CD1c-positive myeloid dendritic cell (primary cell): Measurements from ENCODE around the gene CA11.

Experiments
- DNase-seq: peaks from one replicate; pipeline ENCODE4 v3.0.0-alpha.2; 2016; ENCODE audit errors: extremely low spot score

Gene CA11

DNA sequence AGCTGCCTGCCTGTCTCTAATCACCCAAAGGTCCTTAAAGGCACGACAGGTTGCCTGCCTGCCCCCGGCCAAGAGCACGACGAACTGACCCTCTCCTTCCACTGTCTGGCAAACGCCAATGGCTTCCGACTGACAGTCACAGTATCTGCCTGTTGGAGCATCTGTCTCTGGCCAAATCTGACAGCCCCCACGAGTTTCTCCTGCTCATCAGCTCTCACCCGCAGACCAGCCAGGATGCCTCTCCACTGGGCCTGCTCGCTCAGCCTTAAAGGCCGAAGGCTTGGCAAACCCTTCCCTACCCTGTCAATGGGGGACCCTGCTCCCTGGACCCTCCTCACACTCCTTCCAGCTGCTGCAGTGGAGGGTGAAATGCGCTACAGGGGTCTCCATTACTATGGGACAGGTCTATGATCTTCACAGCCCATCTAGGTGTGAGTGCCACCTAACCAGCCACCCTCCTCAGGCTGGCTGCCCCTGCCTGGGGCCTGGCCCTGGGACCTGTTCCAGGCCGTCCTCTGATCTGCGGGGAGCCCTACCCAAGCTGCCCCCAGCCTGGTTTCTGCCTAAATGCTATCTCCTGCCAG is 32.0 kb downstream of the CA11 start:
- no peak for DNase-seq

DNA sequence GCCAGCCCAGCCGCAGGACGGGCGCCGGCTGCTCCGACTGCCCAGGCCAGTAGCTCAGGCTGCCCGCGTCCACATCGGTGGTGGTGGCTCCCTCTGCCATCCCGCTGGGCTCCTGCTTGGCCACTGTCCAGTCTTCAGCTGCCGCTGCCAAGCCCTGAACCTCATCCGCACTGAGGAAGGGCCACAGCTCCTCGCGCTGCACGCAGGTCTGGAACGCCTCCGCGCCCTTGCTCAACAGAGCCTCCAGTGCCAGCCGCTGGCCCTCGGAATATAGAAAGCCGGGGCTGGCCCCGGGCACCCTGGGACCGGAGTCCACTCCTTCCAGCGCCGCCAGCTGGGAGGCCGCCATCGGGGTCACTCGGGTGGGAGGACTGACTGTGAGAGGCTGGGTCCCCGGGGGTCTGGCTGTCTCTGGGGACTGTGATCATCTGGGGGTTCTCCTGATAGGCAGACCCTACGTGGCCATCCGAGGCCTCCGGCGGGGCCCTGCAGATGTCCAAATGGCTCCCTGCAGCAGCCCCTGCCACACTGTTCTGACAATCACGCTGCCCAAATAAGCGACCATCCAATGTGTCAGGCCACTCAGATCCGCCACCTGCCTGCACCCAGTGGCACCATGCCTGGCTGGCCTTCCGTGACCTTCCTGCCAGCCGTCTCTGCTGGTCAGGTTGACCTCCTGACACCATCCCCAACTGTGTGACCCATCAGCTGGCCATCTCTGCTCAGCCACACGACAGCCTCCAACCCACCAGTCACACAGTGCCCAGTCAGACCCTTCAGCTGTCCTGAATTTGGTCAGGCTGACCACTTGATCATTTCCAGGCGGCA is 32.7 kb downstream of the CA11 start:
- DNase-seq: no peak

DNA sequence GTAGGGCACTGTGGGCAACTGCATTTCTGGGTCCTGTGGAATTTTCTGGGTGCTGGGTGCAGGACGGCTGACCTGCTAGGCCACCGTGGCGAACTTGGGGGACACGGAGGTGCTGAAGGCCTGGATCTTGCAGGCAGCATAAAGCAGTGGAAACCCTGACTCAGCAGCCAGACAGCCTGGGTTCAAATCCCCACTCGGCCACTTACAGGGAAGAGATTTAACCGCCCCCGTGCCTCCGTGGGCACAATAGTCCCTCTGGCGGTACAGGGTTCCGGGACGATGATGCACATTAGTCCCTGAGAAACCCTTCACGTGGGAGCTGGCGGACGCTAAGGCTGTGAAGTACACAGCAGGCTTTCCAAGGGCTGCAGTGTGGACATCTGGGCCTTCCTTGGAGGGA is 34.1 kb downstream of the CA11 start:
- DNase-seq: peak; percentile 19

DNA sequence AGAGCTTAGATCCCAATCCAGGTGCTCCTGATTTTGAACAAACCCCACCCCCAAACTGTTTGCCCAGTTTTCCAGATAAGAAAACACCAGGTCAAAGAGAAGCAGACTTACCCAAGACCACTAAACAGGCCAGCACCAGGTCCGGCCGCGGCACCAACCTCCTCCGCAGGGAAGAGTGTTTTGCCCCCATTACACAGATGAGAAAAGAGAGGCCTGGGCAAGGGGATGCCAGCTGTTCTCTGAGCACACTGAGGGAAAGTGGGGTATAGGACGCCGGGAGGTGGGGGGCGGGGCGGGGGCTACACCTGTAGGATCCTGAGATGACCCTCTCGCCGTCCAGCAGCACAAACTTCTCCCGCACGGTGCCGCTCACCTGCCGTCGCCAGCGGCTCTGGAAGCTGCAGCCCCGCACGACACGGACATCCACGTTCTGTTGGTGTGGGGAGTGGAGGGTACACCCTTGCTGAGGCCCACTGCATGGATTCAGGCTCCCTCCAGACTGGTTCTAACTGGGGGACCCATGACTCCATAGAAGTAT is 36.3 kb downstream of the CA11 start:
- no peak for DNase-seq

DNA sequence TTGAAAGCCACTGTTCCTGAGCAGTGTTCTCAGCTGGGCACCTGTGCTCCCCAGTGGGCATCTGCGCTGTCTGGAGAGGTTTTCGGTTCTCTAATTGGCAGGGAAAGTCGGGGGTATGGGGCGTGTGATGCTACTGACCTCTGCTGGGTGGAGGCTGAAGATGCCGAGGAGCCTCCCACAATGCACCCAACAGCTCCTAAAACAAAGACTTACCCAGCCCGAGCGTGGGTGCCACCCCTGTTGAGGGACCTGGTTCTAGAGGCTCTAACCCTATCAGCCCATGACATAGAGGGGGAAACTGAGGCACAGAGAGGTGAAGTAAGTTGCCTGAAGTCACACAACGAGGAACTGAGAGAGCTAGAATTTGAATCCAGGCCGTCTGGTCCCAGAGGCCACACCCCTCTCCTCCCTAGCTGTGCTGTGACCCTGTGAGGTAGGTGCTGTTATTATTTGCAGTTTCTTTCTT is 37.2 kb downstream of the CA11 start:
- DNase-seq: peak; percentile 82

DNA sequence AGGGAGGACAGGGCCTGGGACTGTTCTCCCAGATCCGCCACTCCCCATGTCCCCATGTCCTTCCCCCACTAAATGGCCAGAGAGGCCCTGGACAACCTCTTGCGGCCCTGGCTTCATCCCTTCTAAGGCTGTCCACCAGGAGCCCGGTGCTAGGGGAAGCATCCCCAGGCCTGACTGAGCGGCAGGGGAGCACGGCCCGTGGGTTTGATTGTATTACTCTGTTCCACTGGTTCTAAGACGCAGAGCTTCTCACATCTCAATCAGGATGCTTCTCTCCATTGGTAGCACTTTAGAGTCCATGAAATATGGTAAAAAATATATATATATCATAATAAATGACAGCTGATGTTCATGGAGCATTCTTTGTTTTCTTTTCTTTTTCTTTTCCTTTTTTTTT is 38.6 kb downstream of the CA11 start:
- no peak for DNase-seq

DNA sequence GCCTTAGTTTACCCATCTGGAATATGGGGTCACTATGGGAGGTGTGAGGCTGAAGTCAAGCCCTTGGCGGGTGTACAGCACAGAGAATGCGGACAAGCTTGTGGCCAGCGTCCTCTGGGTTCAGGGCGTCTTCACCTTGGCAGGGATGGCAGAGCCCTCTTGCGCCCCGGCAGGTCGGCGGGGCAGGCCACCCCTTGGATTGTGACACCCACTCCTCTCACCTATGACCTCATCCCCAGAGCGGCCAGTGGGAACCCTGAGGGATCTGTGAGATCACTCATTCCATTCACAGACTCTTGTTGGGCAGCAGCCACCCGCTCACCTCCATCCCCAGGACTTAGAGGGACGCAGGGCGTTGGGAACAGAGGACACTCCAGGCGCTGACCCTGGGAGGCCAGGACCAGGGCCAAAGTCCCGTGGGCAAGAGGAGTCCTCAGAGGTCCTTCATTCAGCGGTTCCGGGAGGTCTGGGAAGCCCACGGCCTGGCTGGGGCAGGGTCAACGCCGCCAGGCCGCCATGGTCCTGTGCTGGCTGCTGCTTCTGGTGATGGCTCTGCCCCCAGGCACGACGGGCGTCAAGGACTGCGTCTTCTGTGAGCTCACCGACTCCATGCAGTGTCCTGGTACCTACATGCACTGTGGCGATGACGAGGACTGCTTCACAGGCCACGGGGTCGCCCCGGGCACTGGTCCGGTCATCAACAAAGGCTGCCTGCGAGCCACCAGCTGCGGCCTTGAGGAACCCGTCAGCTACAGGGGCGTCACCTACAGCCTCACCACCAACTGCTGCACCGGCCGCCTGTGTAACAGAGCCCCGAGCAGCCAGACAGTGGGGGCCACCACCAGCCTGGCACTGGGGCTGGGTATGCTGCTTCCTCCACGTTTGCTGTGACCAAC is 39.3 kb downstream of the CA11 start, which contains the start of gene SPACA4:
Gene SPACA4, plus strand, starts transcription at position 280 of the 896 bp plus-strand sequence. Its CDS starts 237 bp downstream, at position 517.
- DNase-seq: no peak

DNA sequence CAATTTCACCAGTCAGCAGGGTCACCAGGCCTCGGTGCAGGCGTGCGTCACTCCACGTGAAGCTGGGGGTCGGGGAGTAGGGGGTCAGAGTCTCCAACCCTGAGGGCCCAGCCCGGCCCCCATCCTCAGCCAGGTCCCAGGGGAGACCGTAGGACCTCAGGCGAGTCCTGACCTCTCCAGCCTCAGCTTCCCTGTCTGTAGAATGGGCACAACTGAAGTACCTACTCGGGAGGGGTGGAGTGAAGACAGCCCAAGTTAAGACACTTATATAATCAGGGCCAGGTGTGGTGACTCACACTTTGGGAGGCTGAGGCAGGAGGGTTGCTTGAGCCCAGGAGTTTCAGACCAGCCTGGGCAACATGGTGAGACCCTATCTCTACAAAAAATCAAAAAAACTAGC is 42.1 kb downstream of the CA11 start:
- DNase-seq: no peak

DNA sequence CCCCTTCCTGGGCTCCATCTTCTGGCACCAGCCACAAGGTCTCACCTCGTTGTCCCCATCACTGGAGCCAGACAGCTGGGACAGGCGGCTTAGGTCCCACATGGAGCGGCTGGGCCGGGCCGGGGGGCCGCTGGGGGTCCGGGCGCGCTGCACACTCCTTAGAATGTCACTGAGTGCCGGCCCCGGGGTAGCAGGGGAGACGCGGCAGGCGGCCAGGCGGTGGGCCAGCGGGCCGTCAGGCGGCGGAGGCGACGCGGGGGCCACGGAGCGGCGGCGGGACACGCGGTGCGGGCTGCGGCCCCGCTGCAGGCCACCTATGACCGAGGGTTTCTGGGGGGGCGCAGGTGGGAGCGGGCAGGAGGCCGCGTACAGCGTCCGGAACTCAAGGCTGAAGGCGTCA is 42.5 kb downstream of the CA11 start:
- DNase-seq: no peak

DNA sequence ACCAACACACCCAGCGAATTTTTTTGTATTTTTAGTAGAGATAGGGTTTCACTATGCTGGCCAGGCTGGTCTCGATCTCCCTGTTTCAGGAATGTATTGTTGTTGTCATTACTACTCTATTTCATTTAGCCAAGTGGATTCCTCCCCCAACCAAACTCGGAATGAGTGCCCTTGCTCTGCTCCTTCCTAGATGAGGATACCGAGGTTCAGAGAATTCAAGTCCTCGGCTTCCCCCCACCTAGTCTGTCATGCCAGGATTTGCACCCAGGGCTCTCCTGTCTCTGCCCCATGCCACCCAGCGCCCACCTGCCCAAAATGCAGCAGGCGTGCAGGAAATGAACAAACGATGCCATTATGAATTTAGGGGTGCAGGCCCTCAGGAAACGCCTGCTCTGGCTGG is 43.0 kb downstream of the CA11 start:
- no peak for DNase-seq

DNA sequence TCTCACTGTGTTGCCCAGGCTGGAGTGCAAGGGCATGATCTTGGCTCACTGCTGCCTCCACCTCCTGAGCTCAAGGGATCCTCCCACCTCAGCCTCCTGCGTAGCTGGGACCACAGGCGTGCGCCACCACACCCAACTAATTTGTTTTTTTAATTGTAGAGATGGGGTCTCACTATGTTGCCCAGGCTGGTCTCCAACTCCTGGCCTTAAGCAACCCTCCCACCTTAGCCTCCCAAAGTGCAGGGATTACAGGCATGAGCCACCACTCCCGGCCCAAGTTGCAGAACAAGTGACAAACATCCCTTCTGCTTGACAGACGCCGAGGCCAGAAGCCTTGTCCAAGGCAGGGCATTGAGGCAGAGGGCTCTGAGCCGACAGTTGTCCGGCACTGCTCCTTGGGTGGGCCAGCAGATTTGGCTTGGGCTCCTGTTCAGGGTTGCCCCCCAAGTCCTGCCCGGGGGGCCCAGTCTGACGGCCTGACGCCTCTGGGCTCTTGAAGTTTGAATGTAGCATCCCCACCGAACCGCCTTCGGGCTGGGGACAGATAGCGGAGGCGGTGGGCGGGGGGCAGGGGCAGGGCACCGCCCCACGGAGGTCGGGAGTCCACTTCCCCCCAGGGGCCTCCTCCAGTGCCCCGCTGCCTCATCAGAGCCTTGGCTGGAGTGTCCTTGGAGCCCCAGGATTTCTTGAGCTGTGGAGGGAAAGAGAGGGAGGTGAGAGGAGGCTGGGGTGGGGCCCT is 45.1 kb downstream of the CA11 start:
- no peak for DNase-seq

DNA sequence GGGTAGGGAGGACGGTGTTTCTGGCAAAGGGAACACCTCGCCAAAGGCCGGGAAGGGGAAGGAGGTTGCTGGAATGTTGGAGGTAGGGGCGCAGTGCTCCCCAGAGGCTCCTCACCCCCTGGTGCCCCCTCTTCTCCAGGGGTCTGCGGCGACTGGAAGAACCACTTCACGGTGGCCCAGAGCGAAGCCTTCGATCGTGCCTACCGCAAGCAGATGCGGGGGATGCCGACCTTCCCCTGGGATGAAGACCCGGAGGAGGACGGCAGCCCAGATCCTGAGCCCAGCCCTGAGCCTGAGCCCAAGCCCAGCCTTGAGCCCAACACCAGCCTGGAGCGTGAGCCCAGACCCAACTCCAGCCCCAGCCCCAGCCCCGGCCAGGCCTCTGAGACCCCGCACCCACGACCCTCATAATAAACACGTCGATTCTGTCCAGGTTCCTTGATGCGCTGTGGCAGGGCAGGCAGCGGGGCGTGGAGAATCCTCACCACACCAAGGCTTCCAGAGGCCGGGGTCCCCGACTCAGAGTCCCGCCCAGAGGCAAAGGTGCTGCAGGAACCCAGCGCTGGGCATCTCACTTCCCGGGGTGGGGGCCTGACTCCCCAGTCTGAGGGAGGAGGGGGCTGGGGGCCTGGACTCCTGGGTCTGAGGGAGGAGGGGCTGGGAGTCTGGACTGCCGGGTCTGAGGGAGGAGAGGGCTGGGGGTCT is 46.8 kb downstream of the CA11 start:
- no peak for DNase-seq

DNA sequence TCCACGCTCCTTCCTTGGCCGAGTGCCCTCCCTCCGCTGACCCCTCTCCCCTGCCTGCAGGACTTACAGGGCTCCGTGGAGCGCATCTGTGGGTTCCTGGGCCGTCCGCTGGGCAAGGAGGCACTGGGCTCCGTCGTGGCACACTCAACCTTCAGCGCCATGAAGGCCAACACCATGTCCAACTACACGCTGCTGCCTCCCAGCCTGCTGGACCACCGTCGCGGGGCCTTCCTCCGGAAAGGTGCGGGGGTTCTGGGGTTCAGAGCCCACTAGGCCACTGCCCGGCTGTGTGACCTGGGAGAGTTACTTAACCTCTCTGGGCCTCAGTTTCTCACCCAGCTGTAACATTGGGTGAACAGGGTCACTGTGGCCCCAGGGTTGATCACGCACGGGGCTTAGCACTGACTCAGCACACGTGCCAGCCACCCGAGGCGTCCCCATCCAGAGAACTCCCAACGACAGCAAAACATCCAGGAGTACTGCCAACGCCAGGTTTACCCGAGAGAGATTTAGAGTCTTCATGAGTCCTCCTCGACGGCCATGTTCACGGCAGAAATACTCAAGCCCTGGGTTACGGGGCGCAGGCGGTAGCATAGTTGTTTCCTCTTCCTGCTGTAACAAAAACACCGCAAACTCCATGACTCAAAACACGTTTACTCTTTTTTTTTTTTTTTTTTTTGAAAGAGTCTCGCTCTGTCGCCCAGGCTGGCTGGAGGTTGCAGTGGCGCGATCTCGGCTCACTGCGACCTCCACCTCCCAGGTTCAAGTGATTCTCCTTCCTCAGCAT is 49.1 kb downstream of the CA11 start:
- peak; percentile 58 for DNase-seq

DNA sequence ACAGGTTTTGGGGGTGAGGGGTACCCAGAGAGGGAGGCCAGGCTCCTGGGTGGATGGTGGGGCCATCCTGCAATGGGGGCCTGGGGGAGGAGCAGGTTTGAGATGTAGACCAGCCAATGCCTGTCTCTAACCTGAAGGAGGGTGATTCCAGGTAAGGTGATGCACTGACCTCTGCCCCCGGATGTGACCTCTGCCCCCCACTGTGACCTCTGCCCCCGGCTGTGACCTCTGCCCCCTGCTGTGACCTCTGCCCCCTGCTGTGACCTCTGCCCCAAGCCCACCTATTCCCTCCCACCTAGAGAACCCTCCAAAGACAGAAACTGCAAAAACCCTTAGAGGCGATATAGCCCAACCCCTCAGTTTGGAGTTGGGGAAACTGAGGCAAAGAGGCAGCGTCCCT is 49.8 kb downstream of the CA11 start:
- DNase-seq: no peak

DNA sequence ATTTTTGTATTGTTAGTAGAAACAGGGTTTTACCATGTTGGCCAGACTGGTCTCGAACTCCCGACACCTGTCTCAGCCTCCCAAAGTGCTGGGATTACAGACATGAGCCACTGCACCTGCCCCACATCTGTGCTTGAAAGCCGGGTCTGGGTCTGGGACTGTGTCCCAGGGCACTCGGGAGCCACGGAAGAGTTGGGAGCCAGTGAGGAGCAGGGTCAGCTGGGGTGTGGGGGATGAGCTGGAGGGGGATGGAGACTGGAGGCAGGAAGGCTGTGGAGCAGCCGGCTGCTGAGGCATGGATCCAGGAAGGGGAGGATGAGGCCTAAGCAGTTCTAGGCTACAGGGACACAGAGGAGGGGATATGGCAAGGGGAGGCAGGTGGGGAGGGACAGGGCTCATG is 50.2 kb downstream of the CA11 start:
- no peak for DNase-seq

DNA sequence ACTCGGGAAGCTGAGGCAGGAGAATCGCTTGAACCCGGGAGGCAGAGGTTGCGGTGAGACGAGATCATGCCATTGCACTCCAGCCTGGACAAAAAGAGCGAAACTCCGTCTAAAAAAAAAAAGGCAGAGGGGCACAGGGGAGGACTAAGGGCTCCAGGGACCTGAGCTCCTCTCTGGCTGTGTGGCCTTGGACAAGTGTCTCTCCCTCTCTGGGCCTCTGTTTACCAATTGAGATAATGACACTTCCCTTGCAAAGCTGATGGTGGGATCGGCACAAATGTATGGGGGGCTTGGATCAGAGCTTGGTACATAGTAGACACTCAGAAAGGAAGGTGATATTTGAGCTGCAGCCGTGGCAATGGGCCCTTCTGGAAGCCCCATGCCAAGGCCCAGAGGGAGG is 50.8 kb downstream of the CA11 start:
- no peak for DNase-seq

DNA sequence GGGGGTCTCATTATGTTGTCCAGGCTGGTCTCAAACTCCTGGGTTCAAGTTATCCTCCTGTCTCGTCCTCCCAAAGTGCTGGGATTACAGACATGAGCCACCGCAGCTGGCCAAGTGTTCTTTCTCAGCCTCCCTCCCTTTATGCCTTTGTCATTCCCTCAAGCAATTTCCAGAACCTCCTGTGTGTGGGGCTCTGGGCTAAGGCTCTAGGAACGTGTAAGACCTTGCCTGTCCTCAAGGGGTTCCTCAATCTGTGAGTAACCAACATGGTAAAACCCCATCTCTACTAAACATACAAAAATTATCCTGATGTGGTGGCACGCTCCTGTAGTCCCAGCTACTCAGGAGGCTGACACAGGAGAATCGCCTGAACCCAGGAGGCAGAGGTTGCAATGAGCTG is 55.0 kb downstream of the CA11 start:
- DNase-seq: peak; percentile 17

DNA sequence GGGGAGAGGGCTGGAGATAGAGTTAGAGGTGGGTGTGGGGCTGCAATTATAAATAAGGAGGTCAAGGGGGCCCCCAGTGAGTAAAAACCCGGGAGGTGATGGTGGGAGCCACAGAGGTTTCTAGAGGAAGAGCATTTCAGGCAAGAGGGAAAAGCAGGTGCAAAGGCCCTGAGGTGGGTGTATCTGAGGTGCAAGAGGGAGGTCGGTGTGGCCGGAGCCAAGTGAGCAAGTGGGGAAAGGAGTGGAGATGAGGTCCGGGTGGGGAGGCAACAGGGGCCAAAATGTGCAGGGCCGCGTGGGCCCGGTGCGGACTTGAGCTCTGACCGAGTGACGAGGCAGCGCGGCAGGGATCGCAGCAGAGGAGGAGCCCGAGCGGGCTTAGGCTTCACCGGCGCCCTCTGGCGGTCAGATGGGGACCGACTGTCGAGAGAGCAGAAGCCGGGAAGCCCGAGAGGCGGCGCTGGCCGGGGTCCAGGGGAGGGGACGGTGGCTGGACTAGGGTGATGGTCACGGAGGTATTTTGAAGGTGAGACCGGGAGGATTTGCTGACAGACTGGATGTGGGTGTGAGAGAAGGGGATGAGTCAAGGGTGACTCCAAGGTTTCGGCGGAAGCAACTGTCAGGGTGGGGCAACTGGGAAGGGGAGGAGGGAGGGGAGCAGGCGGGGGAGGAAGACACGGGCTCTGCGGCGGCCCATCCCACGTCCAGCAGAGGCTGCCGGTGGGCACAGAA is 57.2 kb downstream of the CA11 start:
- DNase-seq: peak; percentile 93
